Keratinocyte (primary cell): ENCODE data around the gene SPRED3. TPM values are rescaled to one million over a fixed set of nuclear protein-coding genes. Genes with fewer than 3 reads are reported as not detected.
"Not testable (repeated sequence)": the region's sequence is repeated elsewhere in the genome, so short reads cannot be mapped to it uniquely, and the experiment has no call there.

Experiments used
- DNase-seq: peaks from one replicate; pipeline ENCODE4 v3.0.0-alpha.2; 2011; ENCODE audit warnings: low read depth, missing footprints, low spot score
- FAIRE-seq: peaks from 2 replicates; lab custom pipeline; 2011; peaks lifted over from hg19 to GRCh38; lab: Jason Lieb, UNC
- H2AFZ ChIP-seq: 2 replicates; pipeline ENCODE4 v1.6.0; 2012; ENCODE audit warnings: low read length, control low read depth, inconsistent platforms; ENCODE audit not compliant: control insufficient read depth
- H3K27ac ChIP-seq: 2 replicates; pipeline ENCODE4 v1.5.1; 2011; ENCODE audit warnings: low read length; ENCODE audit not compliant: control insufficient read depth, insufficient read depth
- H3K27me3 ChIP-seq: 3 replicates; pipeline ENCODE4 v1.6.0; 2011; ENCODE audit warnings: low read length; ENCODE audit not compliant: control insufficient read depth, insufficient read depth; ENCODE audit errors: extremely low read depth
- H3K36me3 ChIP-seq, 2 experiments: 2 replicates in 1 of 2; 3 replicates in 1 of 2; pipeline ENCODE4 v1.5.1; 2011; ENCODE audit warnings: low read length in 2 of 2, mild to moderate bottlenecking in 1 of 2; ENCODE audit not compliant: control insufficient read depth in 2 of 2, insufficient read depth in 2 of 2; ENCODE audit errors: extremely low read depth in 1 of 2
- H3K4me1 ChIP-seq: 3 replicates; pipeline ENCODE4 v1.5.1; 2011; ENCODE audit warnings: low read length; ENCODE audit not compliant: control insufficient read depth, insufficient read depth; ENCODE audit errors: extremely low read depth
- H3K4me2 ChIP-seq: 3 replicates; pipeline ENCODE4 v1.6.0; 2011; ENCODE audit warnings: low read depth, low read length; ENCODE audit not compliant: control insufficient read depth, insufficient read depth; ENCODE audit errors: extremely low read depth
- H3K4me3 ChIP-seq, 3 experiments: fragments of 200-600 bp in 1 of 3; sonication (generic) in 1 of 3; 2 replicates in 2 of 3; 3 replicates in 1 of 3; pipeline ENCODE4 v1.5.1; 2011 to 2016; ENCODE audit warnings: low read length in 3 of 3, mild to moderate bottlenecking in 3 of 3, control low read depth in 2 of 3, inconsistent platforms in 1 of 3, low read depth in 1 of 3, mixed read lengths in 1 of 3, mixed run types in 1 of 3, moderate library complexity in 1 of 3; ENCODE audit not compliant: control insufficient read depth in 2 of 3, insufficient read depth in 2 of 3; ENCODE audit errors: extremely low read depth in 1 of 3
- H3K79me2 ChIP-seq: 2 replicates; pipeline ENCODE4 v1.6.0; 2012; ENCODE audit warnings: low read length; ENCODE audit not compliant: control insufficient read depth, insufficient read depth
- H3K9ac ChIP-seq: 3 replicates; pipeline ENCODE4 v1.6.0; 2011; ENCODE audit warnings: low read length; ENCODE audit not compliant: control insufficient read depth, insufficient read depth; ENCODE audit errors: extremely low read depth
- H3K9me1 ChIP-seq: 3 replicates; pipeline ENCODE4 v1.6.0; 2011; ENCODE audit warnings: low read length; ENCODE audit not compliant: control insufficient read depth, insufficient read depth; ENCODE audit errors: extremely low read depth
- H3K9me3 ChIP-seq: 2 replicates; pipeline ENCODE4 v1.5.1; 2012; ENCODE audit warnings: low read depth, low read length; ENCODE audit not compliant: control insufficient read depth
- H4K20me1 ChIP-seq: 3 replicates; pipeline ENCODE4 v1.6.0; 2011; ENCODE audit warnings: low read length; ENCODE audit not compliant: control insufficient read depth, insufficient read depth; ENCODE audit errors: extremely low read depth
- EZH2 ChIP-seq: IDR thresholded peaks from one replicate; pipeline ENCODE4 v1.6.1; 2012; ENCODE audit warnings: inconsistent platforms, mild to moderate bottlenecking, low read length, moderate library complexity
- dilution Hi-C: fragments of 300-500 bp; cut with MboI; formaldehyde crosslinking; loops from one replicate; pipeline ENCODE4 v1.7.0; 2020; ENCODE audit warnings: low sequenced_read_pairs; ENCODE audit not compliant: extremely low pct_ligation_motif_present
- polyA plus RNA-seq, 5 experiments: library from polyadenylated mRNA; depleted of rRNA in 3 of 5; stranded (reverse) in 3 of 5; stranded (forward) in 1 of 5; unstranded in 1 of 5; fragments of >200 nt; gene quantifications; 1 replicate in 1 of 5; 2 replicates in 3 of 5; 3 replicates in 1 of 5; pipeline versions ENCODE4 v1.2.1 to v1.2.3, GENCODE V29; 2011 to 2012; ENCODE audit warnings: missing spikeins in 2 of 5, low read depth in 1 of 5, low replicate concordance in 1 of 5
- TF ChIP-seq, protein P1 (sequence below), 3 experiments: IDR thresholded peaks in 1 of 3; conservative IDR thresholded peaks in 1 of 3; optimal IDR thresholded peaks in 1 of 3; 2 replicates in 2 of 3; 3 replicates in 1 of 3; pipeline versions ENCODE3 to v1.5.1; 2011; ENCODE audit warnings: low read length in 3 of 3, mild to moderate bottlenecking in 3 of 3, moderate library complexity in 2 of 3, control low read depth in 1 of 3, inconsistent platforms in 1 of 3; ENCODE audit not compliant: insufficient read depth in 2 of 3; ENCODE audit errors: extremely low read depth in 1 of 3

SPRED3 gene
- polyA plus RNA-seq, 1 donor (not counting 4 experiments of a cell fraction or from before 2014, with no cell fraction given) = 2.6 TPM

DNA sequence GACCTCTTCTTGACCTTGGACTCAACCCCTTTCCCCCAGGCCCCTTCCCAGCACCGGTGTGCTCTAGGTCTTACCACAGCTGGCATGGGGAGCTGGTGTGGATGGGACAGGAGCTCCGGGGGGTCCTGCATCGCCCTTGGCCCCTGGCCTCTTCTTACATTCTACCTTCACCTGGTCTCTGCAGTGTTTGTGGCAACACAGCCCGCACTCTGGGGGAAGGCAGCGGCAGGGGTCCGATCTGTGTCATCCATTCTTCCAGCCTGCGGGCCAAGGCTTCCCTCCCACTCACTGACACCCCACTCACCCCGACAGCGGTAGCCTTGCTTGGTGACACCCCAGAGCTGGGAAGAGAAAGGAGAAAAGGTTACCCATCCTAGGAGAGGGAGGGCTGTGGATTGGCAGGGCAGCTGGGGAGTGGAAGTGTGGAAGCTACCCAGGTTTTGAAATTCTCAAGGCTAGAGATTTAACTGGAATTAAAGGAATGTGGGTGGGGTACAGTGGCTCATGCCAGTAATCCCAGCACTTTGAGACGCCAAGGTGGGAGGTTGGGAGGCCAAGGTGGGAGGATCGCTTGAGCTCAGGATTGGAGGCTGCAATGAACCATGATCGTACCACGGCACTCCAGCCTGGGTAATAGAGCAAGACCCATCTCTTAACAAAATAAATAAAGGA, 22.7 kb downstream of the SPRED3 start:
- no peaks in the 10 kb centered on the region for H4K20me1 ChIP-seq
- H3K4me2 ChIP-seq = no peak overlapping the region
- H3K4me1 ChIP-seq = no peaks in the 10 kb centered on the region
- H3K9ac ChIP-seq = no peak overlapping the region
- peaks cover 0 to 4% of the 10 kb centered on the region in 2 experiments for H3K36me3 ChIP-seq
- H3K27ac ChIP-seq = no peak overlapping the region
- H3K9me1 ChIP-seq = no peaks in the 10 kb centered on the region
- H3K79me2 ChIP-seq = no peaks in the 10 kb centered on the region
- TF ChIP-seq, protein P1, sequence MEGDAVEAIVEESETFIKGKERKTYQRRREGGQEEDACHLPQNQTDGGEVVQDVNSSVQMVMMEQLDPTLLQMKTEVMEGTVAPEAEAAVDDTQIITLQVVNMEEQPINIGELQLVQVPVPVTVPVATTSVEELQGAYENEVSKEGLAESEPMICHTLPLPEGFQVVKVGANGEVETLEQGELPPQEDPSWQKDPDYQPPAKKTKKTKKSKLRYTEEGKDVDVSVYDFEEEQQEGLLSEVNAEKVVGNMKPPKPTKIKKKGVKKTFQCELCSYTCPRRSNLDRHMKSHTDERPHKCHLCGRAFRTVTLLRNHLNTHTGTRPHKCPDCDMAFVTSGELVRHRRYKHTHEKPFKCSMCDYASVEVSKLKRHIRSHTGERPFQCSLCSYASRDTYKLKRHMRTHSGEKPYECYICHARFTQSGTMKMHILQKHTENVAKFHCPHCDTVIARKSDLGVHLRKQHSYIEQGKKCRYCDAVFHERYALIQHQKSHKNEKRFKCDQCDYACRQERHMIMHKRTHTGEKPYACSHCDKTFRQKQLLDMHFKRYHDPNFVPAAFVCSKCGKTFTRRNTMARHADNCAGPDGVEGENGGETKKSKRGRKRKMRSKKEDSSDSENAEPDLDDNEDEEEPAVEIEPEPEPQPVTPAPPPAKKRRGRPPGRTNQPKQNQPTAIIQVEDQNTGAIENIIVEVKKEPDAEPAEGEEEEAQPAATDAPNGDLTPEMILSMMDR (optimal IDR thresholded peaks at IDR 0.05 in 1 of 3, IDR thresholded peaks at IDR 0.05 in 1 of 3, conservative IDR thresholded peaks at IDR 0.05 in 1 of 3; ENCODE audit: extremely low read depth in 1 of 3, insufficient read depth in 2 of 3, low read length in 3 of 3) = no peak
- TF ChIP-seq EZH2 = no peak
- DNase-seq (no peak), FAIRE-seq (no peak)
- H3K27me3 ChIP-seq = no peaks in the 10 kb centered on the region
- no peaks in the 10 kb centered on the region for H3K9me3 ChIP-seq
- no peak overlapping the region for H3K4me3 ChIP-seq
- dilution Hi-C loops = no loop called here
- H2AFZ ChIP-seq = no peak overlapping the region

DNA sequence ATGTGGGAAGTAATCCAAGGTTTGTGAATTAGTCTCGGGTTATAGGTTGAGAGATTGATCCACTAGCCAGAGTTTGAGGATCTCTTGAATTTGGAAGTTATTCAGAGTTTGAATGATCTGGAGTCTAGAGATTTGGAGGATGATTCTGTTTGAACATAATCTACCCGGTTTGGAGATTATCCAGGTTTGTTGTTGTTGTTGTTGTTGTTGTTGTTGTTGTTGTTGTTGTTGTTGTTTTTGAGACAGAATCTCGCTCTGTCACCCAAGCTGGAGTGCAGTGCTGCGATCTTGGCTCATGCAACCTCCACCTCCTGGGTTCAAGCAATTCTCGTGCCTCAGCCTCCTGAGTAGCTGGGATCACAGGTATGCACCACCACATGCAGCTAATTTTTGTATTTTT, 23.4 kb downstream of the SPRED3 start:
- not testable (repeated sequence) for FAIRE-seq, H2AFZ ChIP-seq

DNA sequence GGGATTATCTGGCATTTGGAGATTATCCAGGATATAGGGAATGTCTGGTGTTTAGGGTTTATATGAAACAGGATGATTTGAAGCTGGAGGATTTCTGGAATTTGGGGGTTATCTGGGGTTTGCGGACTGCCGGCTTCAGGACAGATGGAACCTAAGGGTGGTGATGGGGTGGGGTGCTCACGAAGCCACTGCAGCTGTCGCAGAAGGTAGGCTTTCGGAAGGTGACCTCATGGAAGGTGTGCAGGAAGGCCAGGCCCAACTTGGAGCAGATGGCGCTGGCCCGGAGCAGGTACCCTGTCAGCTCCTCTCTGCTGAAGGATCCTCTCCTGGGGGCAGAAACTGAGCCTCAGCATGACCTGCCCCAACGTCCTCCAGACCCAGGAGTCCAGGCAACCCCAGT, 24.0 kb downstream of the SPRED3 start:
- dilution Hi-C loops = no loop called here

More for the DNA sequence above, 23.4 kb downstream of the SPRED3 start:
- dilution Hi-C loops, H3K27me3 ChIP-seq, H3K4me2 ChIP-seq, H3K79me2 ChIP-seq, H3K36me3 ChIP-seq, H4K20me1 ChIP-seq, H3K9ac ChIP-seq, H3K27ac ChIP-seq, DNase-seq, H3K4me1 ChIP-seq, H3K4me3 ChIP-seq, H3K9me3 ChIP-seq, H3K9me1 ChIP-seq: not testable (repeated sequence)

More for the DNA sequence above, 24.0 kb downstream of the SPRED3 start:
- no peak for TF ChIP-seq EZH2
- TF ChIP-seq, protein P1 (optimal IDR thresholded peaks at IDR 0.05 in 1 of 3, IDR thresholded peaks at IDR 0.05 in 1 of 3, conservative IDR thresholded peaks at IDR 0.05 in 1 of 3; ENCODE audit: extremely low read depth in 1 of 3, insufficient read depth in 2 of 3, low read length in 3 of 3) = no peak
- H3K9me3 ChIP-seq = no peaks in the 10 kb centered on the region
- no peak overlapping the region for H2AFZ ChIP-seq
- H3K27ac ChIP-seq = no peak overlapping the region
- FAIRE-seq (no peak), DNase-seq (no peak)
- H3K27me3 ChIP-seq = no peaks in the 10 kb centered on the region
- H3K9me1 ChIP-seq = no peaks in the 10 kb centered on the region
- H3K79me2 ChIP-seq = no peaks in the 10 kb centered on the region
- H3K36me3 ChIP-seq = no peaks in the 10 kb centered on the region
- H3K4me3 ChIP-seq = no peak overlapping the region
- H3K4me2 ChIP-seq = no peak overlapping the region
- no peak overlapping the region for H3K9ac ChIP-seq
- H4K20me1 ChIP-seq = no peaks in the 10 kb centered on the region
- peaks cover 2% of the 10 kb centered on the region for H3K4me1 ChIP-seq
